GM12878 (cell line): ENCODE data around the gene FCER2.

Source experiments
- RFX5 ChIP-seq: IDR thresholded peaks from 2 replicates; pipeline ENCODE4 v1.6.1; 2011; ENCODE audit warnings: low read depth, low read length, improper control_type of control experiment
- TF ChIP-seq, protein P1 (sequence below): IDR thresholded peaks from 2 replicates; pipeline ENCODE4 v1.6.1; 2011; ENCODE audit warnings: low read depth, low read length, improper control_type of control experiment, borderline replicate concordance

DNA sequence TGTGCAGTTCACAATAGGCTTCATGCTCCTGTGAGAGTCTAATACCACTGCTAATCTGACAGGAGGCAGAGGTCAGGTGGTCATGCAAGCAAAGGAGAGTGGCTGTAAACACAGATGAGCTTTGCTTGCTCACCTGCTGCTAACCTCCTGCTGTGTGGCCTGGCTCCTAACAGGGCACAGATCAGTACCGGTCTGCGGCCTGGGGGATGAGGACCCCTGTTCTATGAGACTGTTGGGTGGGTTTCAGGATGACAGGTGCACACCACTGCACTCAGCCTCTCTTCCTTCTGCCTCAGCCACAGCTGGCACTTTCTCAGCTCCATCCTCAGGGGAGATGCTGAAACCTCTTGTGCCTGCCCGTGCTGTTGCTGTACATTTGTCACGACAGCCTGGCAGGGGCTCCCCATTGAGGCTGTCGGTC lies 20.3 kb upstream of the FCER2 start:
- TF ChIP-seq, protein P1, sequence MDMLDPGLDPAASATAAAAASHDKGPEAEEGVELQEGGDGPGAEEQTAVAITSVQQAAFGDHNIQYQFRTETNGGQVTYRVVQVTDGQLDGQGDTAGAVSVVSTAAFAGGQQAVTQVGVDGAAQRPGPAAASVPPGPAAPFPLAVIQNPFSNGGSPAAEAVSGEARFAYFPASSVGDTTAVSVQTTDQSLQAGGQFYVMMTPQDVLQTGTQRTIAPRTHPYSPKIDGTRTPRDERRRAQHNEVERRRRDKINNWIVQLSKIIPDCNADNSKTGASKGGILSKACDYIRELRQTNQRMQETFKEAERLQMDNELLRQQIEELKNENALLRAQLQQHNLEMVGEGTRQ, result no peak
- no peak for TF ChIP-seq RFX5
